Measurements from ENCODE around the gene CCDC6. TPM values are rescaled to one million over a fixed set of nuclear protein-coding genes. Genes with fewer than 3 reads are reported as not detected.

Gene CCDC6
- total RNA-seq, 1 donor from 2014 or later: 28.1 TPM

DNA sequence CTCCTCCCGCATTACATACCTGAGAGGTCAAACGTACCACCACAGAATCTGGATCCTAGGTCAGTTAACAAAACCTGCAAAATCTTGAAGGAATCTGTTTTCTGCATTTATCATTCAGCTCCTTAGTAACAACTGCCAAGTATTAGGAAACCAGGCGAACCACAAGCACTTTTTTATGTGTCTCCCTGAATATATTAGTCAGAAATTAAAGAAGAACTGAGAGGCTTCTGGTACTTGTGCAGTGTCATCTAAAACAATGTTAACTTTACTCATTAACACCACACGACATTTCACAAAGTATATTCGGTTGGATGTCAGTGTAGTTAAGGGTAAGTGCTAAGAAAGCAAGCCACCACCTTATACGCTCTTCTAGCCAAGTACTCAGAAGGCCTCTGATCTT, 2.5 kb downstream of the CCDC6 start:
- TF ChIP-seq, protein P1, sequence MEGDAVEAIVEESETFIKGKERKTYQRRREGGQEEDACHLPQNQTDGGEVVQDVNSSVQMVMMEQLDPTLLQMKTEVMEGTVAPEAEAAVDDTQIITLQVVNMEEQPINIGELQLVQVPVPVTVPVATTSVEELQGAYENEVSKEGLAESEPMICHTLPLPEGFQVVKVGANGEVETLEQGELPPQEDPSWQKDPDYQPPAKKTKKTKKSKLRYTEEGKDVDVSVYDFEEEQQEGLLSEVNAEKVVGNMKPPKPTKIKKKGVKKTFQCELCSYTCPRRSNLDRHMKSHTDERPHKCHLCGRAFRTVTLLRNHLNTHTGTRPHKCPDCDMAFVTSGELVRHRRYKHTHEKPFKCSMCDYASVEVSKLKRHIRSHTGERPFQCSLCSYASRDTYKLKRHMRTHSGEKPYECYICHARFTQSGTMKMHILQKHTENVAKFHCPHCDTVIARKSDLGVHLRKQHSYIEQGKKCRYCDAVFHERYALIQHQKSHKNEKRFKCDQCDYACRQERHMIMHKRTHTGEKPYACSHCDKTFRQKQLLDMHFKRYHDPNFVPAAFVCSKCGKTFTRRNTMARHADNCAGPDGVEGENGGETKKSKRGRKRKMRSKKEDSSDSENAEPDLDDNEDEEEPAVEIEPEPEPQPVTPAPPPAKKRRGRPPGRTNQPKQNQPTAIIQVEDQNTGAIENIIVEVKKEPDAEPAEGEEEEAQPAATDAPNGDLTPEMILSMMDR (IDR thresholded peaks at IDR 0.05; ENCODE audit: partially characterized antibody, unreplicated experiment): no peak
- Mint-ChIP-seq H3K4me1 (ENCODE audit: low read depth, unreplicated experiment) (peaks cover 18% of the 10 kb centered on the region), H3K9me3 (ENCODE audit: unreplicated experiment) (peaks cover 7% of the 10 kb centered on the region), H3K36me3 (ENCODE audit: unreplicated experiment) (no peaks in the 10 kb centered on the region), H3K27me3 (ENCODE audit: unreplicated experiment) (peaks cover 14% of the 10 kb centered on the region), H3K4me3 (ENCODE audit: unreplicated experiment) (no peak overlapping the region), H3K27ac (ENCODE audit: unreplicated experiment) (no peak overlapping the region)
- DNase-seq: no peak

DNA sequence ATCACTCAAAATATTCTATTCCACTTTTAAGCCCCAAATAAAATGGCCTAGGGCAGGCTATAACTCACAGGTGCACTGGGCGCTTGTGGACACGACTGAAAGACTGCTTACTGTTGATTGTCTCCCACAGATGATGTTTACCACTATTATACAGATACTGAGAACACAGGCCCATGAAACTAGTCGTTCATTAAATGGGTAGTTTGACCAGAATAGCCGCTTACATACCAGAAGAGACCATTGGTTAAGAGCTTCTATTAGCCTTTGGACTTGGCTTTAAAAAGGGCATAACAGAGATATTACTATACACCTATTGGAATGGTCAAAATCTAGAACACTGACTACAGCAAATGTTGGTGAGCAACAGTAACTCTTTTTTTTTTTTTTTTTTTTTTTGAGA, 4.3 kb downstream of the CCDC6 start:
- Mint-ChIP-seq H3K4me1 (ENCODE audit: low read depth, unreplicated experiment) (peaks cover 20% of the 10 kb centered on the region), H3K4me3 (ENCODE audit: unreplicated experiment) (no peak overlapping the region), H3K36me3 (ENCODE audit: unreplicated experiment) (no peaks in the 10 kb centered on the region), H3K9me3 (ENCODE audit: unreplicated experiment) (peaks cover 7% of the 10 kb centered on the region), H3K27me3 (ENCODE audit: unreplicated experiment) (peaks cover 12% of the 10 kb centered on the region), H3K27ac (ENCODE audit: unreplicated experiment) (no peak overlapping the region)
- DNase-seq: no peak
- TF ChIP-seq, protein P1 (IDR thresholded peaks at IDR 0.05; ENCODE audit: partially characterized antibody, unreplicated experiment): no peak

DNA sequence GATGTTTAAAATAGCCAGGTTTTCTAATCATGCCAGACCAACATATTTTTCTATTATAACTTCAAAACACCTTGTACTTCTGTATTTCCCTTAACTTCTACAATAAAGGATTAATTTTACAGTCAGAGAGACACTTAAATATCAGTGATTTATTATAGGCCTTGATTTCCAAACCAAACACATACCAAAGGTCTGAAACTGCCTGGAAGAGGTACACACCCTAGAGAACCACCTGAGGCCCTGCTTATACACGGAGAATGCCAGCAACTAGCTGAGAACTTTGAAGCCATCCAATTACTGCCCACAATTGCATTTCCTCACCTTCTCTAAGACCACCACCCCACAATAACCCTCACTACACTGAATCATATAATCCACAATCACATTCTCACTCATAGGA, 4.9 kb downstream of the CCDC6 start:
- TF ChIP-seq, protein P1 (IDR thresholded peaks at IDR 0.05; ENCODE audit: partially characterized antibody, unreplicated experiment): no peak
- Mint-ChIP-seq H3K4me3 (ENCODE audit: unreplicated experiment) (no peak overlapping the region), H3K27ac (ENCODE audit: unreplicated experiment) (no peak overlapping the region), H3K9me3 (ENCODE audit: unreplicated experiment) (peaks cover 5% of the 10 kb centered on the region), H3K27me3 (ENCODE audit: unreplicated experiment) (peaks cover 10% of the 10 kb centered on the region), H3K4me1 (ENCODE audit: low read depth, unreplicated experiment) (peaks cover 20% of the 10 kb centered on the region), H3K36me3 (ENCODE audit: unreplicated experiment) (no peaks in the 10 kb centered on the region)
- no peak for DNase-seq

DNA sequence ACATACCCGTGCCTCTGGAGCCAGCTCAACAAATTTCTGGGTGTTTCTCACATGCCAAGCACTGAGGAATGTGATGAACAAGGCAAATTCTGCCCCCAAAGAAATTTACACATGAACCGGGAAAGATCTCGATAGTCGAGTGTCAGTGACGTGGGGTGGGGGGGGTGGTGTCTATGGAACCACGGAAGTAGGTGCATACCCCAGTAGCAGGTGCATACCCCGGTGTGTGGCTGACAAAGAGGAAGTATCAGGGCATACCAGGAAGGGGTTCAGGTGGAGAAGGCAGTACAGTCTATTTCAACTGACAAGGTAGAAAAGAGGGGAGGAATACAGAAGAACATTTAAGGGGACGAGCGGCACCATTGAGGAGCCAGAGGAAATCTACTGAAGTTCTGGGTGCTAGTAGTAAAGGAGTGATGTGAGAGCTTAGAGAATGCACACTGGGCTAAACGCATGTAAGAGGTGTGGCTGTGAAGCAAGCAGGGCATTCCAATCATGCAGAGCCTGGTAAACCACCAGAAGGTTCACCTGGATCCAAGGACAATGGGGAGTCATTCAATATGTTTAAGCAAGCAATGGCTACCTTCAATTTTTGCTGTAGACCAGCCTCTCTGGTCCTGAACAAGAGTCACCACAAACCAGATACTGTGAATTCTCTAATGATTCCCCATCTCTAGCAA, 6.2 kb downstream of the CCDC6 start:
- Mint-ChIP-seq H3K4me3 (ENCODE audit: unreplicated experiment) (no peak overlapping the region), H3K4me1 (ENCODE audit: low read depth, unreplicated experiment) (peaks cover 19% of the 10 kb centered on the region)
- TF ChIP-seq, protein P1 (IDR thresholded peaks at IDR 0.05; ENCODE audit: partially characterized antibody, unreplicated experiment): no peak

DNA sequence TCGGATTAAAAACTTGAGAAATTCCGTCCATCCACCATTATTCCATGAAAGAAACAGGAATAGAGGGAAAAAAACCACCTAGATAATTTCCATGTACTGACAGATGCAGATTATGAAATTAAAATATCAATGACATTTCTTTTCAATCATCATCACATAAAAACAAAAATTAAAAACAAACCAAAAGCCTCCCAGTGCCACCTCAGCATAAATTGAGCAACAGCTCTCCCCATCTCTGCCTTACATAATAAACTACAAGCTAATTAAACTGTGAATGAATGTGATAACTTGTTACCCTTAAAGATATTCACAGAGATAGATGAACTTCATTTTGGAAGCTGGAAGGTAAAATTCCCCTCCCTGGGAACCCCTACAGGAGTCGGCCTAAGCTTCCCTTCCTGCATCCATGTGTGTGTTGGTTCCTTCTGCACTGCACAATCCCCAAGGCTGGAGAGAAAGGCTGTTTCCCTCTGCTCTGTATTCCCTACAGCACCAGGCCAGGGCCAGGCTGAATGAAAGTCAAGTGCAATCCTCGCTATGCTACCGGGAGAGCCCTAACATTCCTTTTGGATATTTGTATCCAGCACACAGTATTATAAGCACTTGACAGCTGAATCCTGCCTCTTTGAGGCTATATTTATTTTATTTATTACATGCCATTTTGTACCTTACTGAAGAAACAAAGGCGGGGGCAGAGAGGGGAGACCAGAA, 8.1 kb downstream of the CCDC6 start:
- peaks cover 11% of the 10 kb centered on the region for H3K4me1 Mint-ChIP-seq (ENCODE audit: low read depth, unreplicated experiment)
- DNase-seq: no peak
- no peaks in the 10 kb centered on the region for H3K36me3 Mint-ChIP-seq (ENCODE audit: unreplicated experiment)
- no peak overlapping the region for H3K4me3 Mint-ChIP-seq (ENCODE audit: unreplicated experiment)
- H3K27ac Mint-ChIP-seq (ENCODE audit: unreplicated experiment): no peak overlapping the region
- H3K9me3 Mint-ChIP-seq (ENCODE audit: unreplicated experiment): no peaks in the 10 kb centered on the region
- H3K27me3 Mint-ChIP-seq (ENCODE audit: unreplicated experiment): peaks cover 4% of the 10 kb centered on the region
- TF ChIP-seq, protein P1 (IDR thresholded peaks at IDR 0.05; ENCODE audit: partially characterized antibody, unreplicated experiment): no peak

More for the DNA sequence above, 6.2 kb downstream of the CCDC6 start:
- Mint-ChIP-seq H3K27ac (ENCODE audit: unreplicated experiment) (no peak overlapping the region), H3K36me3 (ENCODE audit: unreplicated experiment) (no peaks in the 10 kb centered on the region), H3K9me3 (ENCODE audit: unreplicated experiment) (peaks cover under 1% of the 10 kb centered on the region), H3K27me3 (ENCODE audit: unreplicated experiment) (peaks cover 7% of the 10 kb centered on the region)
- DNase-seq: no peak
